Caco-2 (cell line): ENCODE measurements around the gene TAF1B. TPM values are rescaled to one million over a fixed set of nuclear protein-coding genes. Genes with fewer than 3 reads are reported as not detected.

Experiments
- BruUV-seq: library from RNA; stranded (reverse); fragments of 400-500 nt; replicated peaks from 2 replicates; lab custom pipeline; 2021; lab: Mats Ljungman, UMichigan
- CTCF ChIA-PET: fragments of 300-600 bp; sonication (Branson Sonifier 250); formaldehyde crosslinking; loops from one replicate; lab custom pipeline; 2022; ENCODE audit warnings: antibody characterized with exemption; lab: Charles Lee
- POLR2A ChIA-PET: fragments of 300-600 bp; sonication (Branson Sonifier 250); formaldehyde crosslinking; loops from one replicate; lab custom pipeline; 2022; ENCODE audit warnings: antibody characterized with exemption; lab: Charles Lee
- DNase-seq, 2 experiments: peaks; one replicate each; pipeline versions ENCODE4 v3.0.0 to v3.0.0-alpha.2; 2020 to 2022
- H3K27me3 ChIP-seq: replicated peaks from 2 replicates; pipeline ENCODE4 v1.6.0; 2011; ENCODE audit warnings: low read length; ENCODE audit not compliant: control insufficient read depth, insufficient read depth
- H3K36me3 ChIP-seq: 2 replicates; pipeline ENCODE4 v1.5.1; 2011; ENCODE audit warnings: low read length; ENCODE audit not compliant: control insufficient read depth, insufficient read depth
- H3K4me1 ChIP-seq: fragments of 250-450 bp; sonication (Bioruptor Pico); 2 replicates; pipeline ENCODE4 v1.5.1; 2020; ENCODE audit warnings: mild to moderate bottlenecking
- H3K4me3 ChIP-seq: 2 replicates; pipeline ENCODE4 v1.5.1; 2011; ENCODE audit warnings: low read depth, mild to moderate bottlenecking, control low read depth, low read length
- H3K9me3 ChIP-seq: fragments of 250-450 bp; sonication (Bioruptor Pico); 2 replicates; pipeline ENCODE4 v1.5.1; 2020; ENCODE audit warnings: mild to moderate bottlenecking, moderate library complexity
- H3K27ac Mint-ChIP-seq: one replicate; pipeline ENCODE4 v1.8.0; 2022; ENCODE audit warnings: mixed read lengths; ENCODE audit not compliant: unreplicated experiment
- H3K27me3 Mint-ChIP-seq: one replicate; pipeline ENCODE4 v1.8.0; 2022; ENCODE audit warnings: mixed read lengths; ENCODE audit not compliant: insufficient read depth, unreplicated experiment
- H3K36me3 Mint-ChIP-seq: one replicate; pipeline ENCODE4 v1.8.0; 2022; ENCODE audit warnings: mild to moderate bottlenecking, mixed read lengths; ENCODE audit not compliant: insufficient read depth, unreplicated experiment
- H3K4me1 Mint-ChIP-seq: one replicate; pipeline ENCODE4 v1.8.0; 2022; ENCODE audit warnings: low read depth, mixed read lengths; ENCODE audit not compliant: unreplicated experiment
- H3K4me3 Mint-ChIP-seq: one replicate; pipeline ENCODE4 v1.8.0; 2022; ENCODE audit warnings: mild to moderate bottlenecking, moderate library complexity, mixed read lengths; ENCODE audit not compliant: unreplicated experiment
- H3K9me3 Mint-ChIP-seq: one replicate; pipeline ENCODE4 v1.8.0; 2022; ENCODE audit warnings: mixed read lengths; ENCODE audit not compliant: unreplicated experiment
- intact Hi-C: fragments of 100-400 bp; cut with micrococcal nuclease; formaldehyde crosslinking; loops from one replicate; pipeline ENCODE4 v1.10.0; 2022; ENCODE audit not compliant: unreplicated experiment
- total RNA-seq: library from RNA; stranded (reverse); gene quantifications from 2 replicates; pipeline ENCODE4 v1.2.3, GENCODE V29; 2022
- TF ChIP-seq, protein P1 (sequence below), 2 experiments: fragments of 200-600 bp in 1 of 2; IDR thresholded peaks; 1 replicate in 1 of 2; 2 replicates in 1 of 2; pipeline versions ENCODE4 v1.5.1 to v1.8.0; 2011 to 2022; ENCODE audit warnings: antibody characterized with exemption in 1 of 2, control low read depth in 1 of 2, inconsistent platforms in 1 of 2, low read depth in 1 of 2, low read length in 1 of 2, mild to moderate bottlenecking in 1 of 2, moderate library complexity in 1 of 2; ENCODE audit not compliant: insufficient read depth in 1 of 2, severe bottlenecking in 1 of 2, unreplicated experiment in 1 of 2

Gene TAF1B
- total RNA-seq, 1 experiment from 2014 or later = 24.8 TPM

DNA sequence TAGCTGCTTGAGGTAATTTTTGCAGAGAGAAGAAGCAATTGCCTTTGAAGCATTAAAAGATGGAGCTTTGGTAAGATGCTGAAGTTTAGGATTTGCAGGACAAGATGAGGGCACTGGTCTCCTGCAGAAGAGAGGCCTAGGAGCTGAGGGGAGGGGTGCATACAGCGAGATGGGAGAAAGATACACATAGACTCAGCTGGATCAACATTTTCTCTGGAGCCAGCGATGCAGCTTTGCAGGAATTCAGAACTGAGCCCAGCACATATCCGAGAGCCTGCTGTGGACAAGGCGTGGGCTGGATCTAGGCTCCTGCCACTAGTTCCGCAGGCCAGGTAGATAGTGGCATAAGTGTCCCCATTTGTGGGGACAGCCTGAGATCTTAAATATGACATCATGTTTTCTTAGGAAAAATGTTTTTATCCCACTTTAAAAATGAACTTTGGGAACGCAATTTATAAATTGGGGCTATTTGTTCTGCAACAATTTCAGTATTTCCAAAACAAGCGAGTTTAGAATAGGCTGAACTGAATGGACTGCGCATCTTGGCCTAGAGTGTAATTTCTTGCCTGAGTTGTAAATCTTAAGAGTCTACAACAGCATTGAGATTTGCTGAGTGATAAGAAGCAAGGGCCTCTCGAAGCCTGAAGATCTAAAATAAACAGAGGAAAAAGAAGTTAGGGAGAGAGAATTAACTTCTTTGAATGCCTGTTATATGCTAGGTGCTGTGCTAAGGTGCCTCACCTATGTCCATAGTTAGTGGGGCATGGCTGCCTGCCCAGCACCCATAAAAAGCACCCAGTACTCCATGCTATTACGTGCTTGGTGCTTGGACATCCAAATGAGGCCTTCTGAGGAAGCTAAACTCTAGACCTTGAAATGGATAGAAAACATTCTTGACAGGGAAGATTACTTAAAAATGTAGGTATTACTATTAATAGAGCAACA, 125.6 kb downstream of the TAF1B start:
- Mint-ChIP-seq H3K27ac (no peak overlapping the region), H3K27me3 (no peaks in the 10 kb centered on the region), H3K9me3 (no peaks in the 10 kb centered on the region), H3K4me3 (no peak overlapping the region), H3K36me3 (peaks cover 6% of the 10 kb centered on the region), H3K4me1 (peaks cover 17% of the 10 kb centered on the region)
- TF ChIP-seq, protein P1, sequence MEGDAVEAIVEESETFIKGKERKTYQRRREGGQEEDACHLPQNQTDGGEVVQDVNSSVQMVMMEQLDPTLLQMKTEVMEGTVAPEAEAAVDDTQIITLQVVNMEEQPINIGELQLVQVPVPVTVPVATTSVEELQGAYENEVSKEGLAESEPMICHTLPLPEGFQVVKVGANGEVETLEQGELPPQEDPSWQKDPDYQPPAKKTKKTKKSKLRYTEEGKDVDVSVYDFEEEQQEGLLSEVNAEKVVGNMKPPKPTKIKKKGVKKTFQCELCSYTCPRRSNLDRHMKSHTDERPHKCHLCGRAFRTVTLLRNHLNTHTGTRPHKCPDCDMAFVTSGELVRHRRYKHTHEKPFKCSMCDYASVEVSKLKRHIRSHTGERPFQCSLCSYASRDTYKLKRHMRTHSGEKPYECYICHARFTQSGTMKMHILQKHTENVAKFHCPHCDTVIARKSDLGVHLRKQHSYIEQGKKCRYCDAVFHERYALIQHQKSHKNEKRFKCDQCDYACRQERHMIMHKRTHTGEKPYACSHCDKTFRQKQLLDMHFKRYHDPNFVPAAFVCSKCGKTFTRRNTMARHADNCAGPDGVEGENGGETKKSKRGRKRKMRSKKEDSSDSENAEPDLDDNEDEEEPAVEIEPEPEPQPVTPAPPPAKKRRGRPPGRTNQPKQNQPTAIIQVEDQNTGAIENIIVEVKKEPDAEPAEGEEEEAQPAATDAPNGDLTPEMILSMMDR (IDR thresholded peaks at IDR 0.05; ENCODE audit: insufficient read depth in 1 of 2, low read depth in 1 of 2, low read length in 1 of 2, severe bottlenecking in 1 of 2, unreplicated experiment in 1 of 2) = no peak
- H3K4me1 ChIP-seq = peaks cover 7% of the 10 kb centered on the region; the same call in 1 of the 2 replicates
- ChIA-PET CTCF (interaction anchor here (0.7 kb wide), 1 partner anchor 104 kb away, joined by 3 read pairs; no protein-coding TSS in a partner anchor), POLR2A (no interaction called here)
- no TSS peak for BruUV-seq
- no peaks in the 10 kb centered on the region for H3K9me3 ChIP-seq
- no peaks in the 10 kb centered on the region; the same call in 1 of the 2 replicates for H3K36me3 ChIP-seq
- intact Hi-C loops = loop anchor here (2.0 kb wide), 1 partner anchor 14 kb away; no protein-coding TSS in a partner anchor
- no peak overlapping the region for H3K4me3 ChIP-seq
- no peak for DNase-seq
- H3K27me3 ChIP-seq = no peaks in the 10 kb centered on the region

DNA sequence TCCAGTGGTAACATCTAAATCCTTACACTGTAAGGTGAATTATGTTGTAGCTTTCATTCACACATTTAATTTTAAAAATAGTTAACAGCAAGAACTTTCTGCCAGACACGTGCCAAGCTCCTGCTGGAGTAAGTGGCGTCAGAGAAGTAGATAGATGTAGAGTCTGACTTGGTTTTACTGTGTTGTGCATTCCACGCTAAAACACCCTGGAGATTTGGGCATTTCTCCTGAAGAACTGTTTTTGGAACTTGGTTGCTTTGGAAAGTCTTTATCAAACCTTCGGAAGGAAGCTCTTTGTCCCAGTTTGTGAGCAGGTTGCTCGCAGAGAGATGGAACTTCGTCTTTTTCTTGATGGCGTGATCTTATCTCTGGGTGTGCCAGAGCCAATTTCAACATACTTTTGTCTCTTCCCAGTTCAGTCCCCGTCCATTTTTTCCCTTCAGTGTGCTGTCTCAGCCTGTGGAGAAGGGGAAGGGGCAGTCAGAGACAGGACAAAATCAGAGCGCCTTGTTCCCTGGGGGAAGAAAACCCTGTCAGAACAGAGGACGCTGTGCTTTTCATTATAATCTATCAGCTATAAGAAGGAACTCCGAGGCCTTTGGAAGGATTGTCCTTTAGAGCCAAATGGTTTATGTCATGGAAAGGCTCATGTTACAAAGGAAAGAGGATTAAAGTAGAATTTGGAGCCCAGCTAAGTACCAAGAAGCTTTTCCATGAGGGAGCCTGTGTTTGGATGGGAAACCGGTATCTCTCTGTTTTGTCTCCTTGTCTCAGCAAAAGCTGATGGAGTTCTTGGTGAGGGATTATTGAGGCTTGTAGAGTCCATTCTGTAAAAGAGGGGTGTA, 127.1 kb downstream of the TAF1B start:
- Mint-ChIP-seq H3K9me3 (no peaks in the 10 kb centered on the region), H3K27ac (no peak overlapping the region), H3K27me3 (no peaks in the 10 kb centered on the region), H3K36me3 (peaks cover 3% of the 10 kb centered on the region), H3K4me1 (peaks cover 28% of the 10 kb centered on the region), H3K4me3 (no peak overlapping the region)
- no peak for DNase-seq
- Histone ChIP-seq H3K27me3 (no peaks in the 10 kb centered on the region), H3K9me3 (no peaks in the 10 kb centered on the region), H3K4me3 (no peak overlapping the region), H3K36me3 (no peaks in the 10 kb centered on the region), H3K4me1 (peaks cover 7% of the 10 kb centered on the region; the same call in 1 of the 2 replicates)
- intact Hi-C loops = no loop called here
- CTCF ChIA-PET = no interaction called here
- TF ChIP-seq, protein P1 (IDR thresholded peaks at IDR 0.05; ENCODE audit: insufficient read depth in 1 of 2, low read depth in 1 of 2, low read length in 1 of 2, severe bottlenecking in 1 of 2, unreplicated experiment in 1 of 2) = no peak
- POLR2A ChIA-PET = no interaction called here
- BruUV-seq = no TSS peak
